GM19438 (cell line): Measurements from ENCODE around the gene DLGAP1.

Experiments
- ATAC-seq: cut with Tn5 transposase; IDR thresholded peaks from one replicate; pipeline ENCODE4 v1.9.1; 2021; ENCODE audit warnings: low read depth; ENCODE audit not compliant: unreplicated experiment

DLGAP1 gene

GRCh38 chr18:3538954-3539617 lies 916.0 kb downstream of the DLGAP1 start:
- no peak for ATAC-seq

- no peak for ATAC-seq
These were observed 916.7 kb downstream of the DLGAP1 start for GRCh38 chr18:3538456-3538855.

GRCh38 chr18:3530807-3531206 lies 924.3 kb downstream of the DLGAP1 start:
- no peak for ATAC-seq

- ATAC-seq: no peak
These were observed 925.5 kb downstream of the DLGAP1 start for GRCh38 chr18:3529601-3530000.

GRCh38 chr18:3529077-3529476 lies 926.0 kb downstream of the DLGAP1 start:
- no peak for ATAC-seq

- no peak for ATAC-seq
These were observed 926.9 kb downstream of the DLGAP1 start for GRCh38 chr18:3528231-3528630.

GRCh38 chr18:3526421-3527354 lies 928.4 kb downstream of the DLGAP1 start:
- ATAC-seq: no peak

- ATAC-seq: peak; percentile 71
These were observed 929.2 kb downstream of the DLGAP1 start for GRCh38 chr18:3525870-3526420.

- ATAC-seq: no peak
These were observed 930.4 kb downstream of the DLGAP1 start for GRCh38 chr18:3524706-3525105.

- ATAC-seq: no peak
These were observed 934.6 kb downstream of the DLGAP1 start for GRCh38 chr18:3520230-3521085.

GRCh38 chr18:3514312-3515216 lies 940.5 kb downstream of the DLGAP1 start:
- ATAC-seq: no peak

- ATAC-seq: no peak
These were observed 941.6 kb downstream of the DLGAP1 start for GRCh38 chr18:3513481-3513880.

- no peak for ATAC-seq
These were observed 943.1 kb downstream of the DLGAP1 start for GRCh38 chr18:3511980-3512379.

- ATAC-seq: no peak
These were observed 944.2 kb downstream of the DLGAP1 start for GRCh38 chr18:3510896-3511295.

- ATAC-seq: no peak
These were observed 945.1 kb downstream of the DLGAP1 start for GRCh38 chr18:3510024-3510423.

- no peak for ATAC-seq
These were observed 946.2 kb downstream of the DLGAP1 start for GRCh38 chr18:3508576-3509549.

- ATAC-seq: no peak
These were observed 950.5 kb downstream of the DLGAP1 start for GRCh38 chr18:3504637-3505036.

GRCh38 chr18:3502650-3503049 lies 952.5 kb downstream of the DLGAP1 start:
- ATAC-seq: no peak
